HFF-Myc (cell line): ENCODE data around the gene ITPK1.

Experiments
- DNase-seq: peaks from one replicate; pipeline ENCODE4 v3.0.0-alpha.2; 2011; ENCODE audit warnings: low read depth; ENCODE audit errors: extremely low read depth
- H3K4me3 ChIP-seq: replicated peaks from 2 replicates; pipeline ENCODE4 v1.5.1; 2011; ENCODE audit warnings: low read depth, mild to moderate bottlenecking, control low read depth, low read length
- CTCF ChIP-seq: IDR thresholded peaks from 2 replicates; pipeline ENCODE4 v1.5.1; 2012; ENCODE audit warnings: mild to moderate bottlenecking, low read depth, low read length, control low read depth; ENCODE audit errors: missing control alignments

ITPK1 gene

GRCh38 chr14:92993302-92993701, 122.4 kb downstream of the ITPK1 start:
- no peak for DNase-seq
- H3K4me3 ChIP-seq: no peak overlapping the region
- TF ChIP-seq CTCF: no peak

GRCh38 chr14:92991536-92991935, 124.2 kb downstream of the ITPK1 start:
- H3K4me3 ChIP-seq: no peak overlapping the region
- no peak for TF ChIP-seq CTCF
- DNase-seq: no peak

GRCh38 chr14:92990456-92991430, 125.0 kb downstream of the ITPK1 start:
- no peak for DNase-seq
- no peak overlapping the region for H3K4me3 ChIP-seq
- no peak for TF ChIP-seq CTCF

GRCh38 chr14:92988786-92989755, 126.7 kb downstream of the ITPK1 start:
- H3K4me3 ChIP-seq: no peak overlapping the region
- DNase-seq: no peak
- TF ChIP-seq CTCF: no peak

- no peak for DNase-seq
- no peak overlapping the region for H3K4me3 ChIP-seq
- TF ChIP-seq CTCF: no peak
These were observed 127.8 kb downstream of the ITPK1 start for GRCh38 chr14:92987713-92988510.

GRCh38 chr14:92987148-92987570, 128.6 kb downstream of the ITPK1 start:
- no peak for TF ChIP-seq CTCF

More at GRCh38 chr14:92987148-92987570, 128.6 kb downstream of the ITPK1 start:
- no peak for DNase-seq
- H3K4me3 ChIP-seq: no peak overlapping the region
